Tibial artery (tissue), 4 donors: Measurements from ENCODE around the gene DPP3.

ENCODE experiments used
- DNase-seq, 2 donors: peaks; one replicate each; pipeline ENCODE4 v3.0.0-alpha.2; 2019
- H3K27ac ChIP-seq, 2 donors: fragments of 200-600 bp; sonication (generic) in 1 of 2; 1 replicate in 1 of 2; 2 replicates in 1 of 2; pipeline ENCODE4 v1.5.1; 2018 to 2019; ENCODE audit warnings: mild to moderate bottlenecking in 1 of 2
- H3K27me3 ChIP-seq, 2 donors: fragments of 200-600 bp; sonication (generic) in 1 of 2; one replicate each; pipeline versions ENCODE4 v1.5.1 to v1.6.0; 2016 to 2019
- H3K36me3 ChIP-seq, 3 donors: fragments of 200-600 bp; sonication (generic) in 2 of 3; one replicate each; pipeline ENCODE4 v1.5.1; 2016 to 2019; ENCODE audit warnings: mild to moderate bottlenecking in 2 of 3
- H3K4me1 ChIP-seq, 4 donors: fragments of 200-600 bp; sonication (generic) in 2 of 4; 1 replicate in 3 of 4; 2 replicates in 1 of 4; pipeline ENCODE4 v1.5.1; 2016 to 2019
- H3K4me3 ChIP-seq, 2 donors: fragments of 200-600 bp; sonication (generic) in 1 of 2; 1 replicate in 1 of 2; 2 replicates in 1 of 2; pipeline ENCODE4 v1.5.1; 2018 to 2019; ENCODE audit warnings: mild to moderate bottlenecking in 2 of 2
- H3K9me3 ChIP-seq, 3 donors: fragments of 200-600 bp; sonication (generic) in 1 of 3; one replicate each; pipeline ENCODE4 v1.5.1; 2016 to 2019
- intact Hi-C: fragments of 100-400 bp; cut with DNase I; formaldehyde crosslinking; loops from one replicate; pipeline ENCODE4 v1.15.0; 2023; ENCODE audit warnings: low total_unique reads
- TF ChIP-seq, protein P1 (sequence below), 2 experiments: fragments of 200-600 bp in 1 of 2; fragments of 450-650 bp in 1 of 2; IDR thresholded peaks; one replicate each; pipeline ENCODE4 v1.5.1; 2017 to 2019; ENCODE audit warnings: antibody characterized with exemption in 2 of 2, mild to moderate bottlenecking in 1 of 2, moderate library complexity in 1 of 2

Gene DPP3

GRCh38 chr11:66450560-66450959 is 29.7 kb upstream of the DPP3 start:
- DNase-seq, result no peak
- intact Hi-C loops, result no loop called here
- Histone ChIP-seq H3K27ac (no peak overlapping the region), H3K27me3 (no peaks in the 10 kb centered on the region), H3K9me3 (no peaks in the 10 kb centered on the region), H3K36me3 (no peaks in the 10 kb centered on the region), H3K4me3 (no peak overlapping the region), H3K4me1 (no peaks in the 10 kb centered on the region)
- TF ChIP-seq, protein P1, sequence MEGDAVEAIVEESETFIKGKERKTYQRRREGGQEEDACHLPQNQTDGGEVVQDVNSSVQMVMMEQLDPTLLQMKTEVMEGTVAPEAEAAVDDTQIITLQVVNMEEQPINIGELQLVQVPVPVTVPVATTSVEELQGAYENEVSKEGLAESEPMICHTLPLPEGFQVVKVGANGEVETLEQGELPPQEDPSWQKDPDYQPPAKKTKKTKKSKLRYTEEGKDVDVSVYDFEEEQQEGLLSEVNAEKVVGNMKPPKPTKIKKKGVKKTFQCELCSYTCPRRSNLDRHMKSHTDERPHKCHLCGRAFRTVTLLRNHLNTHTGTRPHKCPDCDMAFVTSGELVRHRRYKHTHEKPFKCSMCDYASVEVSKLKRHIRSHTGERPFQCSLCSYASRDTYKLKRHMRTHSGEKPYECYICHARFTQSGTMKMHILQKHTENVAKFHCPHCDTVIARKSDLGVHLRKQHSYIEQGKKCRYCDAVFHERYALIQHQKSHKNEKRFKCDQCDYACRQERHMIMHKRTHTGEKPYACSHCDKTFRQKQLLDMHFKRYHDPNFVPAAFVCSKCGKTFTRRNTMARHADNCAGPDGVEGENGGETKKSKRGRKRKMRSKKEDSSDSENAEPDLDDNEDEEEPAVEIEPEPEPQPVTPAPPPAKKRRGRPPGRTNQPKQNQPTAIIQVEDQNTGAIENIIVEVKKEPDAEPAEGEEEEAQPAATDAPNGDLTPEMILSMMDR (IDR thresholded peaks at IDR 0.05), result no peak

DNA sequence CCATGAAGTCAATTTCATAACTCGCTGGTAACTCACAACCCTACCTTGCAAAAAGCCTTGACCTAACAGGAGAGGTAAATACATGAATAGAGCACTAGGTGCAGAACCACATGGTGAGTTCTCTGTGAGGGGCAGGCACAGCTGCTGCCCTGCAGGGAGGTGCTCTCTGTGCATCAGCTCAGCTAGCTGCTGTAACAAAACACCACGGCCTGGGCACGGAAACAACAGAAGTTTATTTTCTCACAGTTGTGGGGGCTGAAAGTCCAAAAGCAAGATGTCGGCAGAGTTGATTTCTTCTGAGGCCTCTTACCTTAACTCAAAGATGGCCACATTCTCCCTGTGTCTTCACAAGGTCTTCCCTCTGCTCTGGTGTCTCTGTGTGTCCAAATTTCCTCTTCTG is 28.6 kb upstream of the DPP3 start:
- TF ChIP-seq, protein P1 (IDR thresholded peaks at IDR 0.05), result no peak
- H3K27me3 ChIP-seq, result no peaks in the 10 kb centered on the region
- H3K4me1 ChIP-seq, result no peaks in the 10 kb centered on the region
- no peak overlapping the region for H3K4me3 ChIP-seq
- intact Hi-C loops, result no loop called here
- no peak for DNase-seq
- H3K27ac ChIP-seq, result no peak overlapping the region
- no peaks in the 10 kb centered on the region for H3K9me3 ChIP-seq
- no peaks in the 10 kb centered on the region for H3K36me3 ChIP-seq

DNA sequence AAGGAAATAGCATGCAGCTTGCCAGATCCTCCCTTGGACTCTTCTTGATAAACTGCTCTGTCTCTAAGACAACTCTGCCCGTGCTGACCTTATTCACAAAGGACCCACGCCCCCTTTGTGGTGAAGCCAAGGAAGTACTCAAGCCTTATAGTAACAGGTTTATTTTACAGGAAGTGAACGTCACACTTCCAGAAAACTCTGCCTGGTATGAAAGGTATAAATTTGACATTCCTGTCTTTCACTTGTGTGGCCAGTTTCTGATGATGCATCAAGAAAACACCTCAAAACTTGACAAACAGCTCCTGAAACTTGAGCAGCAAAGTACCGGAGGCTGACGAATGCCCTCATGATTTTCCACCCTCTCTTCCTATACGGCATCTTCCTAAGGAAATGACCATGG is 26.0 kb upstream of the DPP3 start:
- no peak overlapping the region for H3K4me3 ChIP-seq
- intact Hi-C loops, result no loop called here
- no peaks in the 10 kb centered on the region for H3K9me3 ChIP-seq
- no peaks in the 10 kb centered on the region for H3K27me3 ChIP-seq
- H3K4me1 ChIP-seq, result no peaks in the 10 kb centered on the region
- no peak overlapping the region for H3K27ac ChIP-seq
- TF ChIP-seq, protein P1 (IDR thresholded peaks at IDR 0.05), result no peak
- no peak for DNase-seq
- H3K36me3 ChIP-seq, result no peaks in the 10 kb centered on the region

GRCh38 chr11:66454828-66455227 is 25.4 kb upstream of the DPP3 start:
- Histone ChIP-seq H3K9me3 (no peaks in the 10 kb centered on the region), H3K36me3 (no peaks in the 10 kb centered on the region), H3K27me3 (no peaks in the 10 kb centered on the region), H3K4me3 (no peak overlapping the region), H3K27ac (no peak overlapping the region), H3K4me1 (no peaks in the 10 kb centered on the region)
- intact Hi-C loops, result no loop called here
- TF ChIP-seq, protein P1 (IDR thresholded peaks at IDR 0.05), result no peak
- no peak for DNase-seq

DNA sequence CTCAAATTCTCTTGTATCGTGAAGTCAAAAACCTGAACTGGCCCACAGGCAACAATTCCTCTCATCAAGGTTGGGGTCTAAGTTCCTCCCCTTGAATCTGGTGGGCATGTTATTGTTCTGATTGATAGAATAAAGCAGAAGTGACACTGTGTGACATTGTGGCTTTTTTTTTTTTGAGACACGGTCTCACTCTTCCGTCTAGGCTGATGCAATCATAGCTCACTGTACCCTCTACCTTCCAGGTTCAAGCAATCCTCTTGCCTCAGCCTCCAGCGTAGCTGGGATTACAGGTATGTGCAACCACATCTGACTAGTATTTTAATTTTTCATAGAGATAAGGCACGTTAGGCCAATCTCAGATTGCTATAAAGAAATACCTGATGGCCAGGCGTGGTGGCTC is 22.4 kb upstream of the DPP3 start:
- TF ChIP-seq, protein P1 (IDR thresholded peaks at IDR 0.05), result no peak
- intact Hi-C loops, result no loop called here
- no peaks in the 10 kb centered on the region for H3K36me3 ChIP-seq
- H3K9me3 ChIP-seq, result no peaks in the 10 kb centered on the region
- H3K27ac ChIP-seq, result no peak overlapping the region
- no peaks in the 10 kb centered on the region for H3K4me1 ChIP-seq
- no peak for DNase-seq
- no peak overlapping the region for H3K4me3 ChIP-seq
- H3K27me3 ChIP-seq, result no peaks in the 10 kb centered on the region

- no peak overlapping the region for H3K4me3 ChIP-seq
- TF ChIP-seq, protein P1 (IDR thresholded peaks at IDR 0.05), result no peak
- H3K4me1 ChIP-seq, result no peaks in the 10 kb centered on the region
- H3K36me3 ChIP-seq, result no peaks in the 10 kb centered on the region
- intact Hi-C loops, result no loop called here
- no peak overlapping the region for H3K27ac ChIP-seq
- no peaks in the 10 kb centered on the region for H3K27me3 ChIP-seq
- DNase-seq, result no peak
- H3K9me3 ChIP-seq, result no peaks in the 10 kb centered on the region
These were observed 21.0 kb upstream of the DPP3 start for GRCh38 chr11:66459138-66459778.
